GM18507 (cell line): ENCODE measurements around the gene IMMP2L.

Source experiments
- DNase-seq: peaks from one replicate; pipeline ENCODE4 v3.0.0; 2011; ENCODE audit warnings: low read depth; ENCODE audit not compliant: insufficient read length; ENCODE audit errors: extremely low spot score
- FAIRE-seq: peaks from 2 replicates; lab custom pipeline; 2011; peaks lifted over from hg19 to GRCh38; lab: Jason Lieb, UNC

Gene IMMP2L

DNA sequence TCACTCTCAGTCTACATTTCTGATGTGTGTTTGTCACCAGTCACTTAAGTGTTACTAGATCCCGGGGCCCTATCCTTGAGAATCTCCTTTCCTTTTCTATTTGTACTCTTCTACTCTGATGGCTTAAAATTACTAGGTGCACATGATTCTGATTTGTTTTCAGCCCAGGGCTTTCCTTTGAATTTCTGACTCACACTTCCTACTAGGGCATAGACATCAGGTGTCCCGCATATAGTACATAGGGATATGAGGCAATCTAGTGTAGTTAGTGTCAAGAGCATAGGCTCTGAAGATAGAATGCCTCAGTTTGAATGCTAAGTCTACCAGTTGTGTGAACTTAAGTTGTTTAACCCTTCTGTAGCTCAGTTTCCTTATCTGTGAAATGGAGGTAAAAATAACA is 520.7 kb downstream of the IMMP2L start:
- FAIRE-seq (no peak), DNase-seq (no peak)

DNA sequence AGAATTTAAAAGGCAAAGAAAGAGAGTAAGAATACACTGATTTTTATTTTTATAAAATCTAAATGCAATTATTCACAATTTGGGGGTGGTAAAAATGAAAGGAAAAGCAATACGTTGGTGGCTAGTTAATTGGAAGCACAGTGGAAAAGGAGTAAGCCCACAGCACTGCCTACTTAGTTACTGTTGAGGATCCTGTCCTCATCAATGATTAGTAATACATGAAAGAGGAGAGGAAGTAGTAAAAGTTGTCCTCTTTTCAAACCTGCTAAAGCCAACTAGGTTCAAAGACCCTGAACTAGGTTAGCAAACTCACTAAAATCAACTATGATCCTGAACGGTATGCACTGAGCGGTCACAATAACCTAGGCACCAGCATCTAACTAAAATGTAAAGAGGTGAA is 524.1 kb downstream of the IMMP2L start:
- FAIRE-seq: no peak

DNA sequence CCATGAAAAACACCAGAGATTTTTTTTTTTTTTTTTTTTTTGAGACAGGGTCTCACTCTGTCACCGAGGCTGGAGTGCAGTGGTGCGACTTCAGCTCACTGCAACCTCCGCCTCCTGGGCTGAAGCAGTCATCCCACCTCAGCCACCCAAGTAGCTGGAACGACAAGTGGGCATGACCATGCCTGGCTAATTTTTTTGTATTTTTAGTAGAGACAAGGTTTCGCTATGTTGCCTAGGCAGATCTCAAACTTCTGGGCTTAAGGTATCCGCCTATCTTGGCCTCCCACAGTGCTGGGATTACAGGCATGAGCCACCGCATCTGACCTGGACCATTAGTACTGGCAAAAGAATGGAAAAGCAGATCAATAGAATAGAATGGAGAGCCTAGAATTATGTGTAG is 530.4 kb downstream of the IMMP2L start:
- DNase-seq: no peak
- no peak for FAIRE-seq

More for the DNA sequence above, 524.1 kb downstream of the IMMP2L start:
- DNase-seq: no peak

DNA sequence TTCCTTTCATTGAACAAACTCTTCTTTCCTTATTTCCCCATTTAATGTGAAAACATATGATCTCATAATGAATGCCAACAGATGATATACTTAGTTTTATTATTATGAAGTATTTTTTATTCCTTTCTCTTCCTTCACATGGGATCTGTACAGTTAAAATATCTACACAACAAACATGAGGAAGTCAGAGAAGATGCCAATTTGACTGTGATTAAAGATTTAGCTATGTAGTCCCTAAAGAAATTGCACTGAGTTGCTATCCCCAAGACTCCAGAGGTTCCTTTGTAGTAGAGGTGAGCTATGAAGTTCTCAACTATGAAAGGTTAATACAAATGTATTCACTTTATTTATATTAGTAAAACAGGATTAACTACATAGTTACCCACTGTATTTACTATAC is 532.0 kb downstream of the IMMP2L start:
- DNase-seq (no peak), FAIRE-seq (no peak)

DNA sequence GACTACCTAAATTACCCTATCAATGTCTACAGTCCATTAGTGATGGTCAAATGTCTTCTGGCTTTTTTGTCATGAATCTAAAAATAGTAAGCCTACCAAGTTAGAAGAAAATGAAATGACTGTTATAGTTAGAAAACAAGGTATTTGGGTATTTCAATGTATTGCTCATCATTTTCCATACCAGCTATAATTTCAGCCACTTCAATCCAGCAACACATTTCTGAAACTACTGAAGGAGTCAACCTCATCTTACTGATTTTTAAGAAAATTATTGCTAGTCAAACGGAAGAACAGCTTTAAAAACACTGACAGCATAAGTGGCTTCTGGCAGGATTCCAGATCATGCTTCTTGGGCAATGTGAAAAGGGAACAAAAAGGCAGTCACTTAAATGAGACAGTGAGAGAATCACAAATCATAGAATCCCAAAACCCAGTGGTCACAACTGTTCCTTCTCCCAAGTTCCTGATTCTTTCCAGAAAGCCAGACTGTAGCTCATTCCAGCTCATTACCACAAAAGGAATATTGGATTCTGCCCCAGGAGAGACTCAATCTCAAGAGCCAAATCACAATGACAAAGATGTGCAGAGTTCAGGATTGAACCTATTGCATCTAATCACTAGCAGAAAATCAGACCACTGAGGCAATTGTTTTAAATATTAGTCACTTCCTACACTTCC is 532.6 kb downstream of the IMMP2L start:
- no peak for DNase-seq

DNA sequence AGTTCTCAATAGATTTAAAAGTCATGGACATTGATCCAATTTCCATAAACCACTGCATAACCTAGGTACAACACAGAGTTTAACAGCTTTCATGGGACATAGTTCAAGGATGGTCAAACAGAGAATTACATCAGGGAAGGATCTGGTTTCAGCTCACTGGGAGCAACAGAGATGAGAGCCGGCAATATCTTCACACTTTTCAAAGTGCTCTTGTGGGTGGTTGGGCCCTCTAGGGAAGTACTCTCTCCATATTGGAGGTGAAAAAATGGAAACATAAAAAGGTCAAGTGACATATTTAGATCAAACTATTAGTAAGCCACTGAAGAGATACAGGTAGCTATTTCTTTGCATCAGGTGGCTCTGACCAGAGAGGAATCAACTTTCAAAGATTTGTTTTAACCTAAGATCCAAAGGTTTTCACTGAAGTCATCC is 533.1 kb downstream of the IMMP2L start:
- DNase-seq: no peak
- peak; percentile 48 for FAIRE-seq

More for the DNA sequence above, 532.6 kb downstream of the IMMP2L start:
- FAIRE-seq: peak; percentile 63

DNA sequence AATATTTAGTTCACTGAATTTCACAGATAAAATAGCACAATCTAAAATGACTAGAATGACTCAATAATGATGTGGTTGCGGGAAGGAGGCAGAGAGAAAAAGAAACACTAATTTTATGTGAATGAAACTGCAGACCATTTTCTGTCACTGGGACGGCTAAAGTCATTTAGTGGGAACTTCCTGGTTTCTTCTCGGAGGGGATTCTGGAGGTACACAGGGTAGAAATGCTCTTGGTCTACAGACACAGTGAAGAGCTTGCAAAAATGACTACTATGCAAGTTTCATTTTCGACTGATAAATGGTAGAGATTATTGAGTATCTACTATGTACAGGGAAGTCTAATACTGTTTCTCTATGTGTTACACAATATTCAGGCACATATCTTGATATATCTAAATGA is 534.9 kb downstream of the IMMP2L start:
- DNase-seq: no peak
- no peak for FAIRE-seq

DNA sequence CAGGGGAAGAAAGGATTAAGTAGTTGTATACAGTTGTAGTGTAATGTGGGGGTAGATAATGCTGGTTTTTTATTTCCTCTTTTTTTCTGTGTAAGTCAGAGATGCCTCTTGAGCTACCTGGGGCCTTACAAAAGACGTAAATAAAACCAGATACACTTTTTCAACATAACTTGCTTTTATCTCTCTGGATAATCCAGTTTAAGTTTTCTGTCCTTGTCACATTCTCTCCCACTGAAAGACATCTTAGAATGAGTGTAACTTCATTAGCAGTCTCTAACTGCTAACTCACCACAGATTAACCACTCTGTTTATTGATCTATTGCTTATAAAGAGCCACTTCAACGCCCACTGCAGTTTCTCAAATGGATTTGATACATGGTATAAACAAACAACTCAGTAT is 535.5 kb downstream of the IMMP2L start:
- DNase-seq (no peak), FAIRE-seq (no peak)

DNA sequence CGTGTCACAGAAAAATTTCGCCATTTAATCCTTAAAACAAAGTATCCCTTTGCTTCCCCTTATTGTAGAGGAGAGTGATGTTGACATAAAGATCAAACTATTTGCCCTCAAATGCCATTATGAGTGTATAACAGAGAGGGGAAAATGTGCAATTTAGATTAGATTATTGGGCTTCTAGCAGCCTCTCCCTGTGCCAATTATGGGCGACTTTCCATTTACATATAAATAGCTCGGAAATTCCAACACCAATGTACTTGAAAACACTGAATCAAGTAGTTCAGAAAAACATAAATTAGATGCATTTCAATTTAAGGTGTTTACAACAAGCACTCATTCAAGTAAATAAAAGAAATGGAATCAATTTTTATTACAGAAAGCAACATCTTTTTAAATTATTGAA is 535.9 kb downstream of the IMMP2L start:
- no peak for FAIRE-seq
- no peak for DNase-seq

DNA sequence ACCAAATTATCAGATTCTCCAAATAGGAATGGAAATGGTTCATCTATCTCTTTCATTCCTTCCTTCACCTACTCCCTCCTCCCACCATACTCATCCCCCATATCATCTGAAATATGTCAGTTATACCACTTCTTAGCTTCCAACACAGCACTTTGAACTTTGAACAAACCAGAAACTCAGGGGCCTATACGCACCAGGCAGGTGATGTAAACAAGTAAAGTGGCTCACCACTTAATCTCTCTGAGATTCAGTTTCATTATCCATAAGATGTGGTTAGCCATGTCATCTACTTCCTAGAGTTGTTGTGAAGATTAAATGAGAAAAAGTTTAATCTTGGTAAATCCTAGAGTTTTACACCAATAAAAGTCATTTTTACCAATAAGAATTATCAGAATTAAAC is 537.3 kb downstream of the IMMP2L start:
- DNase-seq (no peak), FAIRE-seq (peak; percentile 36)

DNA sequence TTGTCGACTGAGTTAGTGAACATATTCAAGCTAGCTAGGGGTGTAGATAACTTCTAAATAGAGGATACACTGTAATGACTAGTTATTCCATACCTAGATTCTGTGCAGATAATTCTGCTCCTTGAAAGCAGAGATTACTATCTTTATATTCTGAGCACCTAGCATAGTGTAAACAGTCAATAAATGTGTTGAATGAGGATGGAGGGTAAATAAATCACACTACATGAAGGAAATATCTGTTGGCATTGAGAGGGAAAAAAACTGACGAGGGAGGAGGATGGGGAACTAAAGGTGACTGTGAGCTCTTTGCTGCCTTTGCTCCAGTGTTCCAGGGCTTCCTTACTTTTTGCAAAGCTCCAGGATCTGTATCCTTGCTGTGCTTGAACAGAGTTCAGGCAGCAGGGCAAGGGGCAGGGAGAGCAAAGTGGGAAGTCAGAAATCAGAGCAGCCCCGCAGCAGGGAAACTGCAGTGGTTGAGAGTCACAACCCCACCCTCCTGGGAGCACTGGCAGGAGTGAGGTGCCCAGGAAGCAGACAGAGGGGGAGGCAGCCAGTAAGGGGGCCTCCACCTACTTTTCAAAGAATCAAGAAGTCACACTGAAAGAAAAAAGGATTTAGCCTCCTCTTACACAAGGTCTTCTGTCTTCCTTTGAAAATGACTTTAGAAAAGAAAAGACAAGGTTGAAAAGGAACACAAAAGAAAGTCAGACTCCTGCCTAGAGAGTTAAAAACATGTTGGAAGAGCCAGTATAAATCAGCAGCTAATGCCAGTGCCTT is 543.1 kb downstream of the IMMP2L start:
- DNase-seq (no peak), FAIRE-seq (no peak)

DNA sequence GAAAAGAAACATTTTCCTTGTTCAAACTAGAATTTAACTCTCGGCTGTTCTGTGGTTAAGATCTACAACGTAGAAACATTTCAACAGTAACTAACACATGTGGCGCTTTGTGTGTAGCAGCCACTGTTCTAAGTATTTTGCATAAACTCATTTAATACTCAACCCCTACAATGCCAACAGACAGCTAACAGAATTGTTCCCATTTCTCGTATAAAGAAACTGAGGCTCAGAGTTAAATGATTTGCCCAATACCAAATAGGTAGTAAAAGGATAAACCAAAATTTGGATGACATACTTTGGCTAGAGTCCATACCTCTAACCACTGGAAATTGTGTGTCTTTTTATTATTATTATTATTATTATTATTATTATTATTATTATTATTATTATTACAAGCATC is 543.8 kb downstream of the IMMP2L start:
- DNase-seq (no peak), FAIRE-seq (no peak)

DNA sequence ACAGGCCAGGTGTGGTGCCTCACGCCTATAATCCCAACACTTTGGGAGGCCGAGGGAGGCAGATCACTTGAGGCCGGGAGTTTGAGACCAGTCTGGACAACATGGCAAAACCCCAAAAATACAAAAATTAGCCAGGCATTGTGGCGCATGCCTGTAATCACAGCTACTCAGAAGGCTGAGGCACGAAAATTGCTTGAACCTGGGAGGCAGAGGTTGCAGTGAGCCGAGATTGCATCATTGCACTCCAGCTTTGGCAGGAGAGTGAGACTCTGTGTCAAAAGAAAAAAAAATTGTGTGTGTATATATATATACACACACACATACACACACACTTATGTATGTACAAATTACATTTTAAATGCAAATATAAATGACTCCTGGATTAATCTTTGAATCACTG is 548.2 kb downstream of the IMMP2L start:
- DNase-seq (no peak), FAIRE-seq (no peak)

DNA sequence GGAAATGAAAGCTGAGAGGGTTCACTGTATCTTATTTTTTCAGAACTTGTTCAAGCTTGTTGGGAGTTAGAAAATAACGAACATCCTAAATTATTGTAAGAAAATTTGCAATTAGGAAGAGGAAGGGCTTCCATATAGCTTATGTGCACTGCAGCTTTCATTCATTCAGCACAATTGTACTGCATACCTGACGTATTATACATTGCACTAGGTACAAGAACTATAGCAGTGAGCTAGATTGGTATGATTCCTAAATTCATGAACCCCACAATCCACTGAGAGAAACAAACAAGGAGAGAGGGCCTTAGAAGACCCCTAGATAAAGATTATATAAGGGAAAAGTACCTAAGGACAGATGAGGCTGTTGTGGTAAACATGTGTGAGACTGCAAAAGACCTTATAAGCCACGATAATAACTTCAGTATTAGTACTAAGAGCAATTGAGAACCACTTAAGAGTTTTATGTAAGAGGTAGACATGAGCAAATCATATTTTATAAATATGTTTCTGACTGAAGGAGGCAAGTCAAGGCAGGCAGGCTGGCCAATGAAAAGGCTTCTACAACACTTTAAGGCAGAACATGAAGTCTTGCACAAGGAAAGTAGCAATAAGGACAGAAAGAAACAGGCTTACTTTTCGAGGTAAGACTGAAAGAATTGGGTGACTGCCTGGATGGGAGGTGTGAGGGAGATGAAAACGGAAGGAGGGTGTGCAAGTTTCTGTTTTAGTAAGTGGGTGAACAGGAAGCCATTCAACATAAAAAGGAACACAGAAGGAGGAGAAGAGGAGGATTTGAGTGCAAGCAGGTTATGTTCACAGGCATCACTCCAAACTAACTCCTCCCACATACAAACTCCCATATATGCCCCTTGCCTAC is 549.3 kb downstream of the IMMP2L start:
- DNase-seq (peak; percentile 14), FAIRE-seq (peak; percentile 99)

DNA sequence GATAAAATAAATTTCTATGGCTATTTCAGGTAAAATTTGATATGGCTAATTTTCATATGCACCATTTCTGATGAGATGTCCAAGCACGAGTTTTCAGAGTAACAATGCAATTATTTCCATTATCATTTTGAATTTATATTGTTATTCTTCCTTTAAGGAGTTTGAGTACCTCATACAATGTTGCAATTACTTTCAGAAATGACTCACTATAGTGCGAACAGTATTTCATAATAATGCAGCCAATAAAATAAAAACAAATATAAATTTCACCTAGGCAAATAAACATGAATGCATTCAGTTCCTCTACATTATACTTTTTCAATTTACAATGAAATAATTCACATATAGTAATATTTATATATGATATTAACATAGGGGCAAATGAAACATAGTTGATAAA is 550.1 kb downstream of the IMMP2L start:
- no peak for FAIRE-seq
- DNase-seq: no peak

DNA sequence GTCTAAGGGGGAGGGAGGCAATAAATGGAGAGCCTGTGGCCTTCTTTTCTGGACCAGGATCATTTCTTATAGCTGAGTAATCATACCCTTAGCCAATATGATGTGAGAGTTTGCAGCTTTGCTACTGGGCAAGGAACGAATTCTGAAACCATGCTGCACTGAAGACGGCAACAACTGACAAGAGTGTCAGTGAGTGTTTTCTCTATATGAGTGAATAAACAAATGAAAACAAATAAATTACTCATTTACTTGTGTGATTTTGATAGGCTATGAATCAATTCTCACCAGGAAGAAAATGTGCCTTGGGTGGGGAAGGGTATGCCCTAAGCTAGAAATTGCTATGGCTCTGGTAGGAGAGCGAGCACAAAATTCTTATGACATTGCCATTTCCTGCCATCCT is 550.8 kb downstream of the IMMP2L start:
- FAIRE-seq: peak; percentile 26

DNA sequence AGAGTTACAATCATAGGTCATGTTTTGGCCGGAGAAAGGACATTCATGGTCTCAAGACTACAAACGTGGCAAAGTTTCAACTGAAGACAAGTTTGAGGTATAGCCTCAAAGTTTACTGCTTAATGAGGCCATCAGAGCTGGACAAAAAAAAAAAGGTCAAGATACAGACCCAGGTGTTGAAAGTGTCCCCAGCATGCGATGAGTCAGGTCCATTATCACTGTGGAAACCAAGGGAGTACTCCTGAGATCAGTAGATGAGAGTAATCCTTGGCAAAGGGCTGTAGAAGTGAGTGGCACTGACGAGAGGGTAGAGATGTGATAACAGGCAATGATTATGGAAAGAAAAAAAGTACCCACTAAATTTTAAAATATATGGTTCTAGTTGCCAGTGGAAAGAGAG is 551.5 kb downstream of the IMMP2L start:
- DNase-seq: no peak
- FAIRE-seq: no peak

More for the DNA sequence above, 550.8 kb downstream of the IMMP2L start:
- no peak for DNase-seq

DNA sequence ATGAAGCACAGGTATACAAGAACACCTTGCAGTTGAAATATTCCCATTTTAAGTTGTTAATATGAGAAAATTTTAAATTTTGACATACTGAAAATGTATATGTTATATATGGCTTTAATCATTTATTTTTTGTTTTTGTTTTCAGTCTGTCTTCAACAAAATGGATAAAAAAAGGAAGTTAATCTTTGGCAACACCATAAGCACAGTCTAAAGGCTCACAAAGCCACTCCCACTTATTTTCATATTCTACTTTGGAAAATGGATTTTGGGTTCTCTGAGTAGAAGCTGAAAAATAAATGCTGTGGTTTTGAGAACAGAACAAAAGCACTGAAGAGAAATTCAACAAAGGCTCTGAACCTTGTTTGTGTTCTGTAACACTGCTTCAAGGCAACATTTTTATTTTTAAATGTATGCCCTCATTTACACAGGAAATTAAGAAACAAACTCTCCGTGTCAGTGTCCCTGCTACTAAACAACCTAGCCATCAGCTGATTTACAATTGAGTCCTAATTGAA is 552.7 kb downstream of the IMMP2L start:
- no peak for DNase-seq
- FAIRE-seq: no peak

DNA sequence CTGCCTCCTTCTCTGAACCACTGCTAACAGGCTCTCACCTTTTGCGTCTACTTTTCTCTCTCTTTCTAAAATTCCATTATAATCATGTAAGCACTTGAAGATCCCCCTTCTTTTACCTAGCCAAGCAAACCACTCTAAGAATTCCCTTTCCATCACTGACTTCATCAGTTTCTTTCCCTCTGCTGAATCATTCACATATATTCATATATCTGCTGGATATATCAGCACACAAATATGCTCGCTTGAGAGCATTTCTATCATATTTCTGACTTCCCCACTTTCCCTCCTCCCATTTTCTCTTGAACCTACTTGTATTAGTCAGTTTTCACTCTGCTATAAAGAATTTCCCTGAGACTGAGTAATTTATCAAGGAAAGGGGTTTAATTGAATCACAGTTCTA is 555.6 kb downstream of the IMMP2L start:
- FAIRE-seq (no peak), DNase-seq (no peak)

DNA sequence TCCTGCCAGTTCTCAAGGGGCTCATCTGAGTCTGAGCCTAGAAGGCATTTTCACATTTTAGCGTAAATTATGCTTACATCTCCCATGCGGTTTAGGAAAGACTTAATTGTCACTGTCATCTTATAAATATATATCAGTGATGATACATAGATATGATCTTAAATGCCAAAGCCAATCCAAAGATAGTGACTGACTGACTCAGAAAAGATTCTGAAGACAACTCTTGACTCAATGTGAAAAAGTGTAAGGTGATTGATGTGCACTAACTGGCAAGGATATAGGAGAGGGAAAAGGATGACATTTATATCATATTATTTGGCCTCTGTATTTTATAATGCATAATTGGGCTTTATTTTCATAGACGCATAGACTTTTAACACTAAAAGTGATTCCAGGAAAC is 556.3 kb downstream of the IMMP2L start:
- no peak for FAIRE-seq

More for the DNA sequence above, 556.3 kb downstream of the IMMP2L start:
- no peak for DNase-seq
